Measurements from ENCODE around the gene LRRC15.

DNA sequence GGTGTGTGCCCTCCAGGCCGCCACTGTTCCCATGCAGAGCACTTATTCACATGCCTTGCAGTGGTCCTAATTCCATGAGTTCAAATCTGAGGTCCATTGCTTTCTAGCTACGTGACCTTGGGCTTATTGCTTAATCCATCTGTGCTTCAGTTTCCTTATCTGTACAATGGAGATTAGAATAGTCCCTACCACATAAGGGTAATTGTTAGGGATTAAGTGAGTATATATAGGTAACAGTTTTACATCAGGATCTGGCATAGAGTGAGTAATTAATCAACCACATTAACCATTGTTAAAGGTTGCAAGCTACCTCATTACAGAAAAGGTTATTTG lies 26.0 kb downstream of the LRRC15 start:
- TF ChIP-seq, protein P1, sequence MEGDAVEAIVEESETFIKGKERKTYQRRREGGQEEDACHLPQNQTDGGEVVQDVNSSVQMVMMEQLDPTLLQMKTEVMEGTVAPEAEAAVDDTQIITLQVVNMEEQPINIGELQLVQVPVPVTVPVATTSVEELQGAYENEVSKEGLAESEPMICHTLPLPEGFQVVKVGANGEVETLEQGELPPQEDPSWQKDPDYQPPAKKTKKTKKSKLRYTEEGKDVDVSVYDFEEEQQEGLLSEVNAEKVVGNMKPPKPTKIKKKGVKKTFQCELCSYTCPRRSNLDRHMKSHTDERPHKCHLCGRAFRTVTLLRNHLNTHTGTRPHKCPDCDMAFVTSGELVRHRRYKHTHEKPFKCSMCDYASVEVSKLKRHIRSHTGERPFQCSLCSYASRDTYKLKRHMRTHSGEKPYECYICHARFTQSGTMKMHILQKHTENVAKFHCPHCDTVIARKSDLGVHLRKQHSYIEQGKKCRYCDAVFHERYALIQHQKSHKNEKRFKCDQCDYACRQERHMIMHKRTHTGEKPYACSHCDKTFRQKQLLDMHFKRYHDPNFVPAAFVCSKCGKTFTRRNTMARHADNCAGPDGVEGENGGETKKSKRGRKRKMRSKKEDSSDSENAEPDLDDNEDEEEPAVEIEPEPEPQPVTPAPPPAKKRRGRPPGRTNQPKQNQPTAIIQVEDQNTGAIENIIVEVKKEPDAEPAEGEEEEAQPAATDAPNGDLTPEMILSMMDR (IDR thresholded peaks at IDR 0.05) = no peak
- TF ChIP-seq, protein P2, sequence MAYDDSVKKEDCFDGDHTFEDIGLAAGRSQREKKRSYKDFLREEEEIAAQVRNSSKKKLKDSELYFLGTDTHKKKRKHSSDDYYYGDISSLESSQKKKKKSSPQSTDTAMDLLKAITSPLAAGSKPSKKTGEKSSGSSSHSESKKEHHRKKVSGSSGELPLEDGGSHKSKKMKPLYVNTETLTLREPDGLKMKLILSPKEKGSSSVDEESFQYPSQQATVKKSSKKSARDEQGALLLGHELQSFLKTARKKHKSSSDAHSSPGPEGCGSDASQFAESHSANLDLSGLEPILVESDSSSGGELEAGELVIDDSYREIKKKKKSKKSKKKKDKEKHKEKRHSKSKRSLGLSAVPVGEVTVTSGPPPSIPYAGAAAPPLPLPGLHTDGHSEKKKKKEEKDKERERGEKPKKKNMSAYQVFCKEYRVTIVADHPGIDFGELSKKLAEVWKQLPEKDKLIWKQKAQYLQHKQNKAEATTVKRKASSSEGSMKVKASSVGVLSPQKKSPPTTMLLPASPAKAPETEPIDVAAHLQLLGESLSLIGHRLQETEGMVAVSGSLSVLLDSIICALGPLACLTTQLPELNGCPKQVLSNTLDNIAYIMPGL (CRISPR knock-in tag; IDR thresholded peaks at IDR 0.05; ENCODE audit: borderline replicate concordance) = no peak
